ENCODE data around the gene LDLRAD1. TPM values are rescaled to one million over a fixed set of nuclear protein-coding genes. Genes with fewer than 3 reads are reported as not detected.

Gene LDLRAD1
- total and polyA plus RNA-seq, 4 donors, result 8.0 to 30.1 (median 26.8) TPM

DNA sequence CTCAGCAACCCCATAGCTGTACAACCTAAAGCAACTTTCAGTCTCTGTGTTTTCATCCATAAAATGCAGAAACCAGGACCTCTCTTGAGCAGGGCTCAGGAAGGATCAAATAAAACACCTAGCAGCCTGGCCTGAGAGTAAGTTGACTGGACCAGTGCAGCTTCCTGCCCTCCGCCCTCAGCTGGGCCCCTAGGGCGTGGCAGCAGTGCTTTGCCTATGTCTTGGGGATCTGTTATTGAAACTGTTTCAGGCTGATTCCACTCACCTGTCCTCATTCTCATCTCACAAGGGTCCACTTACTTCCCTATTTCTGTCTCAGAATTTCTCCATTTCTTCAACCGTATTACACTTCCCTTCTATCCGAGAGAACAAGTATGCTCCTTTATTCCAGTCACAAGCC lies 54.5 kb downstream of the LDLRAD1 start:
- WGBS, 2 donors, result 57 to 83% methylated on average over 4 of the region's 4 CpGs
- TF ChIP-seq CTCF (IDR thresholded peaks at IDR 0.05; ENCODE audit: control extremely low read depth, extremely low read depth), result no peak
- H3K27ac ChIP-seq (ENCODE audit: low read depth in 1 of 2, low read length in 1 of 2), result no peak overlapping the region
- ATAC-seq (ENCODE audit: insufficient read depth, low FRiP score), result no peak
- H3K4me3 ChIP-seq, result no peak overlapping the region
- no peaks in the 10 kb centered on the region for H3K9me3 ChIP-seq (ENCODE audit: control insufficient read depth in 4 of 4, insufficient read depth in 3 of 4, low read length in 3 of 4)
- no peaks in the 10 kb centered on the region for H3K4me1 ChIP-seq (ENCODE audit: control insufficient read depth in 5 of 5, insufficient read depth in 5 of 5, low read length in 5 of 5)
- no peak for DNase-seq
- no peak overlapping the region for H3K9ac ChIP-seq (ENCODE audit: insufficient read depth in 1 of 2, low read length in 2 of 2)
- H3K36me3 ChIP-seq (ENCODE audit: control insufficient read depth in 4 of 4, insufficient read depth in 4 of 4, low read length in 4 of 4), result peaks cover 33 to 56% (median 43%) of the 10 kb centered on the region in 4 donors
- H3K27me3 ChIP-seq (ENCODE audit: control insufficient read depth in 3 of 3, insufficient read depth in 3 of 3, low read length in 2 of 3), result no peaks in the 10 kb centered on the region

GRCh38 chr1:53962395-53962794 lies 55.6 kb downstream of the LDLRAD1 start:
- H3K36me3 ChIP-seq (ENCODE audit: control insufficient read depth in 4 of 4, insufficient read depth in 4 of 4, low read length in 4 of 4), result peaks cover 31 to 56% (median 37%) of the 10 kb centered on the region in 4 donors
- WGBS, 2 donors, result 91 to 98% methylated on average over 4 of the region's 4 CpGs
- ATAC-seq (ENCODE audit: insufficient read depth, low FRiP score), result no peak
- H3K9ac ChIP-seq (ENCODE audit: insufficient read depth in 1 of 2, low read length in 2 of 2), result no peak overlapping the region
- no peak for DNase-seq
- peaks cover 0 to 2% (median 0%) of the 10 kb centered on the region in 5 donors for H3K4me1 ChIP-seq (ENCODE audit: control insufficient read depth in 5 of 5, insufficient read depth in 5 of 5, low read length in 5 of 5)
- H3K9me3 ChIP-seq (ENCODE audit: control insufficient read depth in 4 of 4, insufficient read depth in 3 of 4, low read length in 3 of 4), result no peaks in the 10 kb centered on the region
- no peak overlapping the region for H3K4me3 ChIP-seq
- H3K27me3 ChIP-seq (ENCODE audit: control insufficient read depth in 3 of 3, insufficient read depth in 3 of 3, low read length in 2 of 3), result no peaks in the 10 kb centered on the region
- TF ChIP-seq CTCF (IDR thresholded peaks at IDR 0.05; ENCODE audit: control extremely low read depth, extremely low read depth), result no peak
- H3K27ac ChIP-seq (ENCODE audit: low read depth in 1 of 2, low read length in 1 of 2), result no peak overlapping the region

- Histone ChIP-seq H3K9me3 (ENCODE audit: control insufficient read depth in 4 of 4, insufficient read depth in 3 of 4, low read length in 3 of 4) (no peaks in the 10 kb centered on the region), H3K36me3 (ENCODE audit: control insufficient read depth in 4 of 4, insufficient read depth in 4 of 4, low read length in 4 of 4) (peaks cover 21 to 49% (median 31%) of the 10 kb centered on the region in 4 donors), H3K27me3 (ENCODE audit: control insufficient read depth in 3 of 3, insufficient read depth in 3 of 3, low read length in 2 of 3) (no peaks in the 10 kb centered on the region), H3K27ac (ENCODE audit: low read depth in 1 of 2, low read length in 1 of 2) (no peak overlapping the region), H3K4me3 (no peak overlapping the region), H3K9ac (ENCODE audit: insufficient read depth in 1 of 2, low read length in 2 of 2) (no peak overlapping the region), H3K4me1 (ENCODE audit: control insufficient read depth in 5 of 5, insufficient read depth in 5 of 5, low read length in 5 of 5) (peaks cover 0 to 8% (median 0%) of the 10 kb centered on the region in 5 donors)
- DNase-seq, result peak in 1 of 3 donors; percentile 19
- no peak for ATAC-seq (ENCODE audit: insufficient read depth, low FRiP score)
- peak; percentile 51 for TF ChIP-seq CTCF (IDR thresholded peaks at IDR 0.05; ENCODE audit: control extremely low read depth, extremely low read depth)
Observed at GRCh38 chr1:53959664-53960250, 58.2 kb downstream of the LDLRAD1 start.

Other genes starting within 250 kb of the LDLRAD1 start
- gene NDC1, start 179.9 kb downstream of the LDLRAD1 start, total RNA-seq, result 10 to 100 TPM in 1 of 2 donors, 1 to 10 TPM in 1; 8.7 to 16.7 TPM
- gene NDC1, start 179.9 kb downstream of the LDLRAD1 start, polyA plus RNA-seq, result 1 to 10 TPM; 3.9 to 6.4 TPM
- 10 to 100 TPM; 23.3 to 26.8 TPM for gene YIPF1, start 128.4 kb downstream of the LDLRAD1 start, total RNA-seq
- gene YIPF1, start 128.4 kb downstream of the LDLRAD1 start, polyA plus RNA-seq, result 10 to 100 TPM; 19.9 to 33.3 TPM
- gene DIO1, start 124.0 kb downstream of the LDLRAD1 start, total RNA-seq, result 1 to 10 TPM; 1.1 to 1.9 TPM
- under 1 TPM; 0.24 to 0.41 TPM for gene DIO1, start 124.0 kb downstream of the LDLRAD1 start, polyA plus RNA-seq
- gene IFT25, start 72.5 kb downstream of the LDLRAD1 start, total RNA-seq, result 10 to 100 TPM; 27.9 to 46.1 TPM
- gene IFT25, start 72.5 kb downstream of the LDLRAD1 start, polyA plus RNA-seq, result 10 to 100 TPM; 18.2 to 35.3 TPM
- gene LRRC42, start 71.8 kb downstream of the LDLRAD1 start, total RNA-seq, result 10 to 100 TPM; 16.8 to 17.3 TPM
- gene LRRC42, start 71.8 kb downstream of the LDLRAD1 start, polyA plus RNA-seq, result 10 to 100 TPM in 1 of 2 donors, 1 to 10 TPM in 1; 7.7 to 17.8 TPM
- gene TMEM59, start 35.0 kb upstream of the LDLRAD1 start, total RNA-seq, result 100 to 1,000 TPM; 372 to 468 TPM
- gene TMEM59, start 35.0 kb upstream of the LDLRAD1 start, polyA plus RNA-seq, result 100 to 1,000 TPM; 152 to 300 TPM
- gene TCEANC2, start 35.4 kb upstream of the LDLRAD1 start, total RNA-seq, result 1 to 10 TPM; 4.6 to 5.3 TPM
- gene TCEANC2, start 35.4 kb upstream of the LDLRAD1 start, polyA plus RNA-seq, result 1 to 10 TPM; 1.7 to 2.7 TPM
- gene CDCP2, start 134.8 kb upstream of the LDLRAD1 start, total RNA-seq, result under 1 TPM; 0.14 to 0.28 TPM
- gene CDCP2, start 134.8 kb upstream of the LDLRAD1 start, polyA plus RNA-seq, result under 1 TPM in 1 of 2 donors, not detected in 1; 0.02 TPM
- gene CYB5RL, start 181.8 kb upstream of the LDLRAD1 start, total RNA-seq, result 1 to 10 TPM; 7.9 to 9.0 TPM
- 1 to 10 TPM; 2.2 to 2.5 TPM for gene CYB5RL, start 181.8 kb upstream of the LDLRAD1 start, polyA plus RNA-seq
- gene MRPL37, start 182.0 kb upstream of the LDLRAD1 start, total RNA-seq, result 10 to 100 TPM; 23.9 to 68.5 TPM
- gene MRPL37, start 182.0 kb upstream of the LDLRAD1 start, polyA plus RNA-seq, result 10 to 100 TPM; 29.4 to 49.9 TPM

All from lung (tissue), 12 donors.